ENCODE results near the gene CFAP251.

DNA sequence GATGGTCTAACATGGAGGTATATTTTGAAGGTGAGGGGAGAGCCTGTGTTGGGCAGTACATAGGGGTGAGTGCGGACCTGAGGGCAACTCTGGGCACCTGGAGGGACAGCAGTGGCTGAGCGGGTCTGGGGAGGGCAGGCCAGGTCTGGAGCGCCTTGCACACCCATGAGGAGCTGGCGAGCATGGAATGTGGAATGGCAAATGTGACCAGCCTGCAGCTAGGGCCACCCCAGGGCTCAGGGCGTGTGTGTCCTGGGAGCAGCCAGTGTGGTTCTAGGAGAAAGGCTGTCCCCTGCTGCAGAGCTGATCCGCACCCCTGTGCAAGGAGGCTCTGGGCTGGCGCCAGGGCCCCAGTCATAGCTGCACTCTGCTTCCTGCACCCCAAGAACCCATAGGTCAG is 127.8 kb downstream of the CFAP251 start:
- TF ChIP-seq, protein P1, sequence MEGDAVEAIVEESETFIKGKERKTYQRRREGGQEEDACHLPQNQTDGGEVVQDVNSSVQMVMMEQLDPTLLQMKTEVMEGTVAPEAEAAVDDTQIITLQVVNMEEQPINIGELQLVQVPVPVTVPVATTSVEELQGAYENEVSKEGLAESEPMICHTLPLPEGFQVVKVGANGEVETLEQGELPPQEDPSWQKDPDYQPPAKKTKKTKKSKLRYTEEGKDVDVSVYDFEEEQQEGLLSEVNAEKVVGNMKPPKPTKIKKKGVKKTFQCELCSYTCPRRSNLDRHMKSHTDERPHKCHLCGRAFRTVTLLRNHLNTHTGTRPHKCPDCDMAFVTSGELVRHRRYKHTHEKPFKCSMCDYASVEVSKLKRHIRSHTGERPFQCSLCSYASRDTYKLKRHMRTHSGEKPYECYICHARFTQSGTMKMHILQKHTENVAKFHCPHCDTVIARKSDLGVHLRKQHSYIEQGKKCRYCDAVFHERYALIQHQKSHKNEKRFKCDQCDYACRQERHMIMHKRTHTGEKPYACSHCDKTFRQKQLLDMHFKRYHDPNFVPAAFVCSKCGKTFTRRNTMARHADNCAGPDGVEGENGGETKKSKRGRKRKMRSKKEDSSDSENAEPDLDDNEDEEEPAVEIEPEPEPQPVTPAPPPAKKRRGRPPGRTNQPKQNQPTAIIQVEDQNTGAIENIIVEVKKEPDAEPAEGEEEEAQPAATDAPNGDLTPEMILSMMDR (optimal IDR thresholded peaks at IDR 0.05 in 1 of 3, IDR thresholded peaks at IDR 0.05 in 1 of 3, conservative IDR thresholded peaks at IDR 0.05 in 1 of 3; ENCODE audit: extremely low read depth in 1 of 3, insufficient read depth in 2 of 3, low read length in 3 of 3): no peak
- no peak for TF ChIP-seq EZH2 (IDR thresholded peaks at IDR 0.05; ENCODE audit: low read length)
